Gastroesophageal sphincter (tissue), 2 donors: ENCODE results near the gene RAB18.

Experiments used
- EP300 ChIP-seq: sonication (generic); formaldehyde crosslinking; IDR thresholded peaks from one replicate; pipeline ENCODE4 v1.6.1; 2017; ENCODE audit warnings: antibody characterized with exemption, mild to moderate bottlenecking
- POLR2A ChIP-seq, 2 donors: fragments of 450-650 bp; IDR thresholded peaks; one replicate each; pipeline ENCODE4 v1.6.1; 2017; ENCODE audit warnings: antibody characterized with exemption in 2 of 2, mild to moderate bottlenecking in 2 of 2, moderate library complexity in 1 of 2

- no peak for TF ChIP-seq EP300
- TF ChIP-seq POLR2A (IDR thresholded peaks at IDR 0.05): no peak
These were observed 25.1 kb downstream of the RAB18 start for GRCh38 chr10:27529010-27529783.
